Measurements from ENCODE around the gene LTBP3. TPM values are rescaled to one million over a fixed set of nuclear protein-coding genes. Genes with fewer than 3 reads are reported as not detected.

LTBP3 gene
- total RNA-seq, 1 experiment from 2014 or later: 92.1 TPM

DNA sequence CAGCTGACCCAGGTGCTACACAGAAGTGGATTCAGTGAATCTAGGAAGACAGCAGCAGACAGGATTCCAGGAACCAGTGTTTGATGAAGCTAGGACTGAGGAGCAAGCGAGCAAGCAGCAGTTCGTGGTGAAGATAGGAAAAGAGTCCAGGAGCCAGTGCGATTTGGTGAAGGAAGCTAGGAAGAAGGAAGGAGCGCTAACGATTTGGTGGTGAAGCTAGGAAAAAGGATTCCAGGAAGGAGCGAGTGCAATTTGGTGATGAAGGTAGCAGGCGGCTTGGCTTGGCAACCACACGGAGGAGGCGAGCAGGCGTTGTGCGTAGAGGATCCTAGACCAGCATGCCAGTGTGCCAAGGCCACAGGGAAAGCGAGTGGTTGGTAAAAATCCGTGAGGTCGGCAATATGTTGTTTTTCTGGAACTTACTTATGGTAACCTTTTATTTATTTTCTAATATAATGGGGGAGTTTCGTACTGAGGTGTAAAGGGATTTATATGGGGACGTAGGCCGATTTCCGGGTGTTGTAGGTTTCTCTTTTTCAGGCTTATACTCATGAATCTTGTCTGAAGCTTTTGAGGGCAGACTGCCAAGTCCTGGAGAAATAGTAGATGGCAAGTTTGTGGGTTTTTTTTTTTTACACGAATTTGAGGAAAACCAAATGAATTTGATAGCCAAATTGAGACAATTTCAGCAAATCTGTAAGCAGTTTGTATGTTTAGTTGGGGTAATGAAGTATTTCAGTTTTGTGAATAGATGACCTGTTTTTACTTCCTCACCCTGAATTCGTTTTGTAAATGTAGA, 57.6 kb downstream of the LTBP3 start:
- peaks cover 33% of the 10 kb centered on the region for H3K4me1 ChIP-seq (ENCODE audit: insufficient read depth, low read length, poor library complexity, severe bottlenecking)
- BruUV-seq (replicated peaks): no TSS peak
- TF ChIP-seq CTCF (conservative IDR thresholded peaks at IDR 0.05; ENCODE audit: low read depth, low read length): no peak
- no peak for TF ChIP-seq EZH2 (IDR thresholded peaks at IDR 0.05; ENCODE audit: borderline replicate concordance, low read depth, low read length, poor library complexity, severe bottlenecking)
- peak overlapping the region; percentile 85 for H3K4me3 ChIP-seq (ENCODE audit: low read depth, low read length, poor library complexity, severe bottlenecking)
- no peaks in the 10 kb centered on the region for H3K27me3 ChIP-seq (replicated peaks; ENCODE audit: insufficient read depth, low read depth, low read length, poor library complexity)
- ChIA-PET CTCF (interaction anchor here (0.7 kb wide), 1 partner anchor 95 kb away, joined by 3 read pairs; no protein-coding TSS in a partner anchor), POLR2A (ENCODE audit: low non-redundant PET) (interaction anchor here (0.6 to 3.2 kb wide), 17 partner anchors 8 to 642 kb away, joined by 3 to 37 read pairs (median 4); no protein-coding TSS in a partner anchor)
- intact Hi-C loops (cut with micrococcal nuclease; ENCODE audit: unreplicated experiment): no loop called here
- no peaks in the 10 kb centered on the region for H3K9me3 ChIP-seq (ENCODE audit: low read depth, low read length, poor library complexity, severe bottlenecking)
- peak overlapping the region; percentile 100 for H3K27ac ChIP-seq (ENCODE audit: low read depth, low read length, poor library complexity, severe bottlenecking)
- peak; percentile 74 for DNase-seq (ENCODE audit: low spot score)
- peaks cover 60% of the 10 kb centered on the region for H3K36me3 ChIP-seq (ENCODE audit: insufficient read depth, low read length, poor library complexity, severe bottlenecking)

GRCh38 chr11:65499713-65500386, 58.3 kb downstream of the LTBP3 start:
- Histone ChIP-seq H3K4me3 (ENCODE audit: low read depth, low read length, poor library complexity, severe bottlenecking) (peak overlapping the region; percentile 85), H3K9me3 (ENCODE audit: low read depth, low read length, poor library complexity, severe bottlenecking) (no peaks in the 10 kb centered on the region), H3K27ac (ENCODE audit: low read depth, low read length, poor library complexity, severe bottlenecking) (peak overlapping the region; percentile 100), H3K27me3 (replicated peaks; ENCODE audit: insufficient read depth, low read depth, low read length, poor library complexity) (no peaks in the 10 kb centered on the region), H3K4me1 (ENCODE audit: insufficient read depth, low read length, poor library complexity, severe bottlenecking) (peaks cover 26% of the 10 kb centered on the region), H3K36me3 (ENCODE audit: insufficient read depth, low read length, poor library complexity, severe bottlenecking) (peaks cover 53% of the 10 kb centered on the region)
- no TSS peak for BruUV-seq (replicated peaks)
- intact Hi-C loops (cut with micrococcal nuclease; ENCODE audit: unreplicated experiment): no loop called here
- TF ChIP-seq EZH2 (IDR thresholded peaks at IDR 0.05; ENCODE audit: borderline replicate concordance, low read depth, low read length, poor library complexity, severe bottlenecking) (no peak), CTCF (conservative IDR thresholded peaks at IDR 0.05; ENCODE audit: low read depth, low read length) (no peak)
- POLR2A ChIA-PET (ENCODE audit: low non-redundant PET): interaction anchor here (0.5 to 3.2 kb wide), 20 partner anchors 8 to 643 kb away, joined by 3 to 37 read pairs (median 6); partner anchors contain the start of gene NEAT1
- no peak for DNase-seq (ENCODE audit: low spot score)
- CTCF ChIA-PET: no interaction called here

GRCh38 chr11:65498977-65499712, 59.0 kb downstream of the LTBP3 start, which contains the start of gene MALAT1:
MALAT1 (plus strand) TSS chr11:65499045.
- no peaks in the 10 kb centered on the region for H3K9me3 ChIP-seq (ENCODE audit: low read depth, low read length, poor library complexity, severe bottlenecking)
- TF ChIP-seq EZH2 (IDR thresholded peaks at IDR 0.05; ENCODE audit: borderline replicate concordance, low read depth, low read length, poor library complexity, severe bottlenecking): no peak
- no peak for TF ChIP-seq CTCF (conservative IDR thresholded peaks at IDR 0.05; ENCODE audit: low read depth, low read length)
- no peaks in the 10 kb centered on the region for H3K27me3 ChIP-seq (replicated peaks; ENCODE audit: insufficient read depth, low read depth, low read length, poor library complexity)
- peaks cover 28% of the 10 kb centered on the region for H3K4me1 ChIP-seq (ENCODE audit: insufficient read depth, low read length, poor library complexity, severe bottlenecking)
- H3K27ac ChIP-seq (ENCODE audit: low read depth, low read length, poor library complexity, severe bottlenecking): peak within 1 kb of the TSS; percentile 100
- H3K4me3 ChIP-seq (ENCODE audit: low read depth, low read length, poor library complexity, severe bottlenecking): peak within 1 kb of the TSS; percentile 85
- intact Hi-C loops (cut with micrococcal nuclease; ENCODE audit: unreplicated experiment): no loop called here
- DNase-seq (ENCODE audit: low spot score): peak; percentile 98
- CTCF ChIA-PET: no interaction called here
- BruUV-seq (replicated peaks): TSS peak; percentile 55
- POLR2A ChIA-PET (ENCODE audit: low non-redundant PET): interaction anchor here (0.5 to 3.2 kb wide), 21 partner anchors 7 to 1175 kb away, joined by 3 to 37 read pairs (median 5); partner anchors contain the start of gene NEAT1
- H3K36me3 ChIP-seq (ENCODE audit: insufficient read depth, low read length, poor library complexity, severe bottlenecking): peaks cover 46% of the 10 kb centered on the region
